Measurements from ENCODE around the gene LMOD2.

Gene LMOD2

GRCh38 chr7:123657304-123657685 is 1.6 kb downstream of the LMOD2 start:
- H4K20me1 ChIP-seq (ENCODE audit: insufficient read depth, low read length): no peaks in the 10 kb centered on the region
- H3K9ac ChIP-seq (ENCODE audit: low read length): no peak overlapping the region
- no peaks in the 10 kb centered on the region for H3K79me2 ChIP-seq (ENCODE audit: insufficient read depth, low read length)
- H3K4me3 ChIP-seq (ENCODE audit: low read depth, low read length, poor library complexity, severe bottlenecking): no peak overlapping the region
- no peaks in the 10 kb centered on the region for H3K27me3 ChIP-seq (ENCODE audit: insufficient read depth, low read length)
- no peak overlapping the region for H3K27ac ChIP-seq (ENCODE audit: low read depth, low read length, poor library complexity, severe bottlenecking)
- H3K9me3 ChIP-seq (ENCODE audit: low read length): no peaks in the 10 kb centered on the region
- H3K4me2 ChIP-seq (ENCODE audit: low read length): no peak overlapping the region
- H3K36me3 ChIP-seq (ENCODE audit: insufficient read depth, low read length): no peaks in the 10 kb centered on the region
- no peaks in the 10 kb centered on the region for H3K4me1 ChIP-seq (ENCODE audit: insufficient read depth, low read length, severe bottlenecking)
- H3K9me2 ChIP-seq (ENCODE audit: low read depth, low read length): no peaks in the 10 kb centered on the region
- no peak for TF ChIP-seq CTCF (IDR thresholded peaks at IDR 0.05; ENCODE audit: low read length)
- no peak for TF ChIP-seq EZH2 (IDR thresholded peaks at IDR 0.05; ENCODE audit: borderline replicate concordance, low read length)
- H2AFZ ChIP-seq (ENCODE audit: low read length): no peak overlapping the region
- H3F3A ChIP-seq (ENCODE audit: insufficient read depth, low read length): no peaks in the 10 kb centered on the region

GRCh38 chr7:123658023-123658422 is 2.4 kb downstream of the LMOD2 start:
- H3K36me3 ChIP-seq (ENCODE audit: insufficient read depth, low read length): no peaks in the 10 kb centered on the region
- no peaks in the 10 kb centered on the region for H3K9me2 ChIP-seq (ENCODE audit: low read depth, low read length)
- no peaks in the 10 kb centered on the region for H3F3A ChIP-seq (ENCODE audit: insufficient read depth, low read length)
- TF ChIP-seq CTCF (IDR thresholded peaks at IDR 0.05; ENCODE audit: low read length): no peak
- no peak for TF ChIP-seq EZH2 (IDR thresholded peaks at IDR 0.05; ENCODE audit: borderline replicate concordance, low read length)
- H2AFZ ChIP-seq (ENCODE audit: low read length): no peak overlapping the region
- no peaks in the 10 kb centered on the region for H3K79me2 ChIP-seq (ENCODE audit: insufficient read depth, low read length)
- H3K9ac ChIP-seq (ENCODE audit: low read length): no peak overlapping the region
- H3K4me1 ChIP-seq (ENCODE audit: insufficient read depth, low read length, severe bottlenecking): no peaks in the 10 kb centered on the region
- H3K9me3 ChIP-seq (ENCODE audit: low read length): no peaks in the 10 kb centered on the region
- no peak overlapping the region for H3K27ac ChIP-seq (ENCODE audit: low read depth, low read length, poor library complexity, severe bottlenecking)
- H4K20me1 ChIP-seq (ENCODE audit: insufficient read depth, low read length): no peaks in the 10 kb centered on the region
- no peak overlapping the region for H3K4me2 ChIP-seq (ENCODE audit: low read length)
- H3K27me3 ChIP-seq (ENCODE audit: insufficient read depth, low read length): no peaks in the 10 kb centered on the region
- no peak overlapping the region for H3K4me3 ChIP-seq (ENCODE audit: low read depth, low read length, poor library complexity, severe bottlenecking)

GRCh38 chr7:123660514-123661354 is 5.1 kb downstream of the LMOD2 start:
- Histone ChIP-seq H3K4me1 (ENCODE audit: insufficient read depth, low read length, severe bottlenecking) (no peaks in the 10 kb centered on the region), H3K4me2 (ENCODE audit: low read length) (no peak overlapping the region), H3K27ac (ENCODE audit: low read depth, low read length, poor library complexity, severe bottlenecking) (no peak overlapping the region), H3K36me3 (ENCODE audit: insufficient read depth, low read length) (no peaks in the 10 kb centered on the region), H2AFZ (ENCODE audit: low read length) (no peak overlapping the region), H3K79me2 (ENCODE audit: insufficient read depth, low read length) (no peaks in the 10 kb centered on the region), H3K4me3 (ENCODE audit: low read depth, low read length, poor library complexity, severe bottlenecking) (no peak overlapping the region), H4K20me1 (ENCODE audit: insufficient read depth, low read length) (no peaks in the 10 kb centered on the region), H3F3A (ENCODE audit: insufficient read depth, low read length) (no peaks in the 10 kb centered on the region), H3K9ac (ENCODE audit: low read length) (no peak overlapping the region), H3K27me3 (ENCODE audit: insufficient read depth, low read length) (no peaks in the 10 kb centered on the region), H3K9me3 (ENCODE audit: low read length) (no peaks in the 10 kb centered on the region), H3K9me2 (ENCODE audit: low read depth, low read length) (no peaks in the 10 kb centered on the region)
- TF ChIP-seq EZH2 (IDR thresholded peaks at IDR 0.05; ENCODE audit: borderline replicate concordance, low read length) (no peak), CTCF (IDR thresholded peaks at IDR 0.05; ENCODE audit: low read length) (no peak)

Data from OCI-LY1 (cell line).